GM21786 (cell line): Measurements from ENCODE around the gene TRPC4AP.
"Not testable (repeated sequence)": the region's sequence is repeated elsewhere in the genome, so short reads cannot be mapped to it uniquely, and the experiment has no call there.

ENCODE experiments used
- ATAC-seq: cut with Tn5 transposase; IDR thresholded peaks from one replicate; pipeline ENCODE4 v1.9.1; 2021; ENCODE audit not compliant: unreplicated experiment

The TRPC4AP gene

GRCh38 chr20:35104685-35105295 is 12.2 kb upstream of the TRPC4AP start:
- ATAC-seq: no peak

DNA sequence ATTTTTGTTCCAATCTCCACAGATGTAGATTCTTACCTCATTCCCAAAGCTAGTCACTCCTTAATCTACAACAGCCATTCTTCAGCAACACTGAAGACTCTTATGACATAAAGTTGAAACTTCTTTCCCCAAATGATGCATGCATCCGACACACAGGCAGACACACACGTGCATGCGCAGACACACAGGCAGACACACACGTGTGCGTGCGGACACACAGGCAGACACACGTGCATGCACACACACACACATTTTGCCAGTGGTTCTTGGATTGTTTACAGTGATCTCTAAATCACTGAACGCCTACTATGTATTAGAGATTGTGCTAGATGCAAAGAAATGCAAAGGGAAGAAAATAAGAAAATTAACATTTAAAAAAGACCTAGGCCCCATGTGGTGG is 9.0 kb upstream of the TRPC4AP start:
- ATAC-seq: no peak

DNA sequence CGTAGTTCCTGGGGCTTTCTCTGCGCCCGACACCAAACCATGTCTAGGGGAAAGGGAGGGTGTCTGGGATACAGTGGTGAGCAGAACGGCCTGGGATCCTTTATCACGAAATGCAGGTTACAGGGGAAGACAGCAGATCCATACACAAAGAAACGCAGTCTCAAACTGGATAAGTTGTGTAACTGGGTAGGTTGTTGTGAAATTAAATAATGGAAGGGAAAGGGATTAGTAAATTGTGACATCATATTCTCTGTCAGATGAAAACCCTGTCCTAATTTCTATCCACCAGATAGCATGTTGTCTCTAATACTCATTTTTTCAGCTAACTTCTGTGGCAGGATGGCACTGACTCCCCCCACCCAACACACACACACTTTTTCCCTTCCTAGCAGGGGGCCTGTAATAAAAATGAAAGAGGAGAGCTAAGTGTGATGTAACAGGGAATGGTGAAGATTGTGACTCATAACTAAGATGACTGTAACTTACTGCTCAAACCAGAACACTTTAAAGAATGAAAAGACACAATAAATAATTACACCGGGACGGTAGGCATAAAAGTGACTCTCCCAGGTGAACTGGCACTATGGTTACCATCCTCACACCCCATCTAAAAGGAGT is 769 bp upstream of the TRPC4AP start:
- ATAC-seq: no peak

DNA sequence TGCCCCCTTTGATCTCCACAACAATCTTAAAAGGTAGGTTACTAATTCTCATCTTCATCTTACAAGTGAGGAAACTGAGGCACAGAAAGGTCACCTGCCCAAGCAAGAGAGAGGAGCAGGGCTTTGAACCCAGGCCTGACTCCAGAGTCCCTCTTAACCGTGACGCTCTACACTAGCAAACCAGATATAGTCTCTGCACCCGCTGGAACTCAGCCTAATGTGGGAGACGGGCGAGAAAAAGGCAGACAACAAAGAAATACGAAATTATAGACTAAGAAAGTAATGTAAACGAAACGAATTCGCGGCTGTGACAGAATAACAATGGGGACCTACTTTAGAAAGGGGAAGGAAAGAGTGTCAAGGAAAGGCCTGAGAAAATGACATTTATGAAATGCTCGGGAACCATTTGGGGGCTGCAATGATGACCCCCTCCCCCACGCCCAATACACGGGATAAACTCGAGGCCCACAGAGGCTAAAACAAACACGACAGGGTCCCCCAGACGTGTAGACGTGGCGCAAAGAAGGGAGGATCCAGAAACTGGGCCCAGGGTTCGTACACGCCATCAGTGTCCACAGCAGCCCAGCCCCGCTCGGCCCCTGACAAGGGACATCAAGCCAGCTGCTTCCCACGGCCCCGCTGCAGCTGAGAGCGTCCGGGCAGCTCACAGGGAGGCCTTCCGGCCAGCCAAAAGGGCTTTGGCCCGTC is 637 bp downstream of the TRPC4AP start:
- ATAC-seq: peak; percentile 9

DNA sequence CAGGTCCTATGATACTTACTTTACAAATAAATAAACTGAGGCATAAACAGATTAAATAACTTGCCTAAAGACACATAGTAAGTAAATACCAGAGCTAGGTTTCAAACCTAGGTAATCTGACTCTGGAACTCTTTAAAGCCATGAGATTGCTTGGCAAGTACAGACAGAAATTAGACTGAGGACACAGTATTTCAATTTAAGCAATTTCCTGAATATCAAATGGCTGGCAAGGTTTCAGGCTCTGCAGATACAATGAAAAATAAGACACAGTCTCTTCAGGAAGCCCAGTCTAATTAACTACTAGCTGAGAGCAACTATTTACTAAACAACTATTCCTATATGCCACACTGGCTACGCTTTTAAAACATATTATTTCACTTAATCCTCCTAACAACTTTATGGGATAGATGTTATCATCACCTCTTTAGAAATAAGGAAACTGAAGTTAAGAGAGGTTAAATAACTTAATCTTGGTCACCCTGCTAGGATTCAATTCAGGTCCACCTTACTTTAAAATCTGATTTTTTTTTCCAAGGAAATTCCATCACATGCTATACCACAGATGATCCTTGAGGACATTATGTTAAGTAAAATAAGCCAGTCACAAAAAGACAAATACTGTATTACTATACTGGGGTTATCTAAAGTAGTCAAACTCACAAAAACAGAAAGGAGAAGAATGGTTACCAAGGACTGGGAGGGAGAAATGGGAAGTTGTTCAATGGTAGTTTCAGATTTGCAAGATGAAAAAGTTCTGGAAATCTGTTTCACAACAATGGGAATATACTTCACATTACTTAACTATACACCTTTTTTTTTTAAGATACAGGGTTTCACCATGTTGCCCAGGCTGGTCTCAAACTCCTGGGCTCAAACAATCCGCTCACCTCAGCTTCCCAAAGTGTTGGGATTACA is 4.1 kb downstream of the TRPC4AP start:
- no peak for ATAC-seq

DNA sequence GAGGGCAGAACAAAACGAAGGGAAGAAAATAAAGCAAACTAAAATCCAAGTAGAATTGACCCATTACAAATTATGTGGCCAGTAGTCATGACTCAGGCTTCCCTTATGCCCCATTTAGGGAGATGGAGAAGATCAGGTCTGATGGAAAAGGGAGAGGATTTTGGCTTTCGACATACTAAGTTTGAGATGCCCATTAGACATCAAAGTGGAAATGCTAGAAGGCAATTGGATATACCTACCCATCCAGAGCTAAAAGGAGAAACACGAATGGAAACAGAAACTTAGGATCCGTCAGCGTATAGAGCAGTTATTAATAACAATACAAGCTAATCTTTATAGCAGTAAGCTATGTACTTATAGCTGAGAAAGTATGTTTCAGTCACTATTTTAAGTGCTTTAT is 4.8 kb downstream of the TRPC4AP start:
- ATAC-seq: no peak

- ATAC-seq: no peak
These were observed 5.3 kb downstream of the TRPC4AP start for GRCh38 chr20:35087355-35087754.

GRCh38 chr20:35085477-35086225 is 7.0 kb downstream of the TRPC4AP start:
- no peak for ATAC-seq

- no peak for ATAC-seq
These were observed 7.6 kb downstream of the TRPC4AP start for GRCh38 chr20:35084998-35085397.

GRCh38 chr20:35080348-35080642 is 12.3 kb downstream of the TRPC4AP start:
- ATAC-seq: not testable (repeated sequence)

DNA sequence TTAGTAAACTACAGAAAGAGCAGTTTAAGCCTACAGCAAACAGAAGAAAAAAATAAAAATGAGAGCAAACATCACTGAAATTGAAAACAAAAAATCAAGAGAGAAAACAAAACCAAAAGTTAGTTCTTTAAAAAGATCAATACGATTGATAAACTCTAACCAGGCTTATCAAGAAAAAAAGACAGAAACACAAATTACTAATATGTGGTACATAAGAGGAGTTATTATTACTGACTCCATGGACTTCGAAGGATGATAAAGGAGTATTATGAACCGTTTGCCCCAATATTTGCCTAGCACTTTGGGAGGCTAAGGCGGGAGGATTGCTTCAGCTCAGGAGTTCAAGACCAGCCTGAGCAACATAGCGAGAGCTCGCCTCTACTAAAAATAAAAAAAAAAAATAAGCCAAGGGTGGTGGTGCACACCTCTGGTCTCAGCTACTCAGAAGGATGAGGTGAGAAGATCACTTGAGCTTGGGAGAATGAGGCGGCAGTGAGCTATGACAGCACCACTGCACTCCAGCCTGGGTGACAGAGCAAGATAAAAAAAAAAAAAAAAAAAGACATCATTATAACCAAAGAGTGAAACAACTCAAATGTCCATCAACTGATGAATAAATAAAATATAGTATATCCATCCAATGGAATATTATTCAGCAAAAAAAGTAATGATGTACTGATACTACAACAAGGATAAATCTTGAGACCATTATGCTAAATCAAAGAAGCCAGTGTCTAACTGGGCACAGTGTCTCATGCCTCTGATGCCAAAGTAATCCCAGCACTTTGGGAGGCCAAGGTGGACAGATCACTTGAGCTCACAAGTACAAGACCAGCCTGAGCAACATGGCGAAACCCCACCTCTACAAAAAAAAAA is 12.9 kb downstream of the TRPC4AP start:
- no peak for ATAC-seq

GRCh38 chr20:35077872-35078271 is 14.7 kb downstream of the TRPC4AP start:
- ATAC-seq: no peak

DNA sequence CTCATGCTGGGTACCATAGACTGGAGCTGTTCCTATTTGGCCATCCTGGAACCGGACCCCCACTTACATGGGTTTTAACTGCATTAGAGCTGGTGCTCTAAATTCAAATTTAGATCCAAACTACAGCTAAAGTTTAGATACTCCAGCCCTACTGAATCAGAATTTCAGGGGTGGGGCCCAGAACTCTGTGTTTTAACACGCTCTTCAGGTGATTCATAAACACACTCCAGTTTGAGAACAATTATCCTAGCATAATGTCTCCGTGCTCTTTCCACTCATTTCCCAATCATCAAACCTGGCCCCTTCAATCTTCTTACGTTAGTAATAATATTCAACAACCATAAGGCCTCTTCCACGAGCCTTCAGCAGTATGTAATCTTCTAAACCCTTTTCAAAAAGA is 15.3 kb downstream of the TRPC4AP start:
- no peak for ATAC-seq

- not testable (repeated sequence) for ATAC-seq
These were observed 21.0 kb downstream of the TRPC4AP start for GRCh38 chr20:35071436-35072153.

- no peak for ATAC-seq
These were observed 26.4 kb downstream of the TRPC4AP start for GRCh38 chr20:35066194-35066593.

DNA sequence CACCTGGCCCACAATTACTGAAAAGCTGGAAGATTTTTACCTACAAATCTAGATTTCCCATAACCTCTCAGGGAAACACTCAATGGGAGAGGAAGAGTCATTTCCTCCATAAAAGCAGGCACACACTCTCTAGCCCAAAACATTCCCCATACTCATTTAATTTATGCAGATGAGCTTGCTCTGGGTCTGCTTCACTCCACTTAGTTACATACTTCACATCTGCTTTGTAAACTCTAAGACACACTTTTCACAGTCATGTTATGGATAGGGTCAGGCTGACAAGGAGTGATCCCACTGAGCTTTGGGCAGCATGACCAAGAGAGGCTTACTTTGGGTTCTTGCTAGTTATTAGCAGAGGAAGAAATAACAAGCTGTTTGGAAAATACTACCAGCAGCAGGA is 27.4 kb downstream of the TRPC4AP start:
- ATAC-seq: no peak

- ATAC-seq: no peak
These were observed 29.4 kb downstream of the TRPC4AP start for GRCh38 chr20:35063168-35063567.

- ATAC-seq: no peak
These were observed 30.1 kb downstream of the TRPC4AP start for GRCh38 chr20:35062478-35062877.

GRCh38 chr20:35060168-35060567 is 32.4 kb downstream of the TRPC4AP start:
- no peak for ATAC-seq
